K562 (cell line): ENCODE results near the gene TGFB2. TPM values are rescaled to one million over a fixed set of nuclear protein-coding genes. Genes with fewer than 3 reads are reported as not detected.

Experiments
- ATAC-seq: fragments of 200-7000 bp; cut with Tn5 transposase; 3 replicates; pipeline ENCODE4 v1.9.1; 2020; ENCODE audit warnings: moderate library complexity
- BruUV-seq: library from RNA; stranded (reverse); fragments of 400-500 nt; replicated peaks from 2 replicates; lab custom pipeline; 2021; lab: Mats Ljungman, UMichigan
- CTCF ChIA-PET: fragments of 300-600 bp; formaldehyde crosslinking; extraction: SDS; loops from one replicate; lab custom pipeline; 2021; ENCODE audit warnings: low intra/inter-chr PET ratio; lab: Yijun Ruan, JAX
- POLR2A ChIA-PET: fragments of 300-600, 350-650 bp; sonication (Branson Sonifier 250); formaldehyde crosslinking; extraction: SDS; loops from one replicate; lab custom pipeline; 2021; ENCODE audit warnings: antibody characterized with exemption, inconsistent platforms; lab: Yijun Ruan, JAX
- DNase-seq, 4 experiments: peaks; one replicate each; pipeline versions ENCODE4 v3.0.0 to v3.0.0-alpha.2; 2011 to 2018; ENCODE audit warnings: low spot score in 3 of 4, mixed read lengths in 3 of 4; ENCODE audit errors: extremely low read depth in 1 of 4
- FAIRE-seq: peaks from 2 replicates; lab custom pipeline; 2011; peaks lifted over from hg19 to GRCh38; lab: Jason Lieb, UNC
- H2AFZ ChIP-seq: 2 replicates; pipeline ENCODE4 v1.6.0; 2011; ENCODE audit warnings: low read depth, low read length, control low read depth, inconsistent platforms
- H3K27ac ChIP-seq: fragments of 200-600 bp; 3 replicates; pipeline ENCODE4 v1.8.0; 2011; ENCODE audit warnings: low read depth, mild to moderate bottlenecking, control low read depth, inconsistent platforms, low read length, moderate library complexity, mixed read lengths; ENCODE audit errors: extremely low read depth
- H3K27me3 ChIP-seq, 2 experiments: fragments of 300-600 bp in 1 of 2; 2 replicates in 1 of 2; 3 replicates in 1 of 2; pipeline versions ENCODE4 v1.6.0 to v1.8.0; 2011; ENCODE audit warnings: inconsistent platforms in 2 of 2, low read length in 2 of 2, mild to moderate bottlenecking in 1 of 2, mixed read lengths in 1 of 2, moderate library complexity in 1 of 2; ENCODE audit not compliant: control insufficient read depth in 2 of 2, insufficient read depth in 2 of 2
- H3K36me3 ChIP-seq: fragments of 300-600 bp; 3 replicates; pipeline ENCODE4 v1.8.0; 2011; ENCODE audit warnings: mild to moderate bottlenecking, low read length, inconsistent platforms; ENCODE audit not compliant: control insufficient read depth, insufficient read depth
- H3K4me1 ChIP-seq, 2 experiments: fragments of 200-600 bp in 1 of 2; replicated peaks in 1 of 2; 2 replicates in 1 of 2; 3 replicates in 1 of 2; pipeline versions ENCODE4 v1.5.1 to v1.8.0; 2011; ENCODE audit warnings: inconsistent platforms in 2 of 2, low read length in 2 of 2, mild to moderate bottlenecking in 1 of 2, mixed read lengths in 1 of 2, moderate library complexity in 1 of 2; ENCODE audit not compliant: control insufficient read depth in 2 of 2, insufficient read depth in 2 of 2
- H3K4me2 ChIP-seq: 2 replicates; pipeline ENCODE4 v1.6.1; 2011; ENCODE audit warnings: low read length, control low read depth, inconsistent platforms, mixed read lengths; ENCODE audit not compliant: insufficient read depth
- H3K4me3 ChIP-seq: fragments of 200-600 bp; sonication (generic), shearing (Covaris generic); 2 replicates; pipeline ENCODE4 v1.5.1; 2016; ENCODE audit warnings: control low read depth, inconsistent platforms
- H3K79me2 ChIP-seq: fragments of 200-600 bp; 3 replicates; pipeline ENCODE4 v1.8.0; 2011; ENCODE audit warnings: low read length, inconsistent platforms; ENCODE audit not compliant: control insufficient read depth, insufficient read depth
- H3K9ac ChIP-seq, 2 experiments: 2 replicates each; pipeline versions ENCODE4 v1.6.0 to v1.6.1; 2011; ENCODE audit warnings: low read depth in 2 of 2, low read length in 2 of 2, control low read depth in 1 of 2, inconsistent platforms in 1 of 2, mild to moderate bottlenecking in 1 of 2, mixed read lengths in 1 of 2; ENCODE audit not compliant: insufficient read depth in 1 of 2
- H3K9me1 ChIP-seq: one replicate; pipeline ENCODE4 v1.6.0; 2011; ENCODE audit warnings: inconsistent platforms, mild to moderate bottlenecking, low read length, moderate library complexity; ENCODE audit not compliant: control insufficient read depth, insufficient read depth
- H3K9me3 ChIP-seq: replicated peaks from 2 replicates; pipeline ENCODE4 v1.5.1; 2011; ENCODE audit warnings: low read depth, low read length, inconsistent platforms; ENCODE audit not compliant: control insufficient read depth, insufficient read depth
- H4K20me1 ChIP-seq: replicated peaks from 2 replicates; pipeline ENCODE4 v1.6.1; 2011; ENCODE audit warnings: low read length, inconsistent platforms, mixed read lengths; ENCODE audit not compliant: control insufficient read depth, insufficient read depth
- ADNP ChIP-seq: fragments of 200-800 bp; sonication (Bioruptor generic); IDR thresholded peaks from 2 replicates; pipeline ENCODE4 v1.6.1; 2016; ENCODE audit warnings: missing genetic modification characterization, missing compliant biosample characterization
- ARNT ChIP-seq, 2 experiments: fragments of 450-650 bp; IDR thresholded peaks; 2 replicates each; pipeline ENCODE4 v1.6.1; 2016; ENCODE audit warnings: mild to moderate bottlenecking in 1 of 2
- ATF7 ChIP-seq: fragments of 450-650 bp; IDR thresholded peaks from 2 replicates; pipeline ENCODE4 v1.7.1; 2014; ENCODE audit warnings: mild to moderate bottlenecking, moderate library complexity
- CHD4 ChIP-seq: fragments of 200-600 bp; sonication (generic); IDR thresholded peaks from 3 replicates; pipeline ENCODE4 v1.6.1; 2012; ENCODE audit warnings: low read depth, mild to moderate bottlenecking, mixed read lengths, low read length, inconsistent platforms; ENCODE audit not compliant: insufficient read depth, insufficient replicate concordance, poor library complexity, severe bottlenecking
- CSDE1 ChIP-seq, 2 experiments: fragments of 450-650 bp; IDR thresholded peaks; 2 replicates each; pipeline ENCODE4 v1.6.1; 2016; ENCODE audit warnings: mild to moderate bottlenecking in 1 of 2
- ESRRB ChIP-seq: fragments of 250-450 bp; sonication (Bioruptor Pico); IDR thresholded peaks from 2 replicates; pipeline ENCODE4 v1.5.0; 2020; ENCODE audit warnings: mild to moderate bottlenecking, moderate library complexity, borderline replicate concordance
- EWSR1 ChIP-seq: fragments of 450-650 bp; IDR thresholded peaks from 2 replicates; pipeline ENCODE4 v1.6.1; 2018; ENCODE audit warnings: borderline replicate concordance, mild to moderate bottlenecking, low read depth, moderate library complexity; ENCODE audit not compliant: partially characterized antibody
- RFX7 ChIP-seq: fragments of 250-450 bp; sonication (Bioruptor Pico); IDR thresholded peaks from 2 replicates; pipeline ENCODE4 v1.5.1; 2021; ENCODE audit warnings: mild to moderate bottlenecking
- SAP30 ChIP-seq: fragments of 200-600 bp; sonication (generic); IDR thresholded peaks from 2 replicates; pipeline ENCODE4 v1.6.1; 2012; ENCODE audit warnings: borderline replicate concordance, low read depth, mild to moderate bottlenecking, moderate library complexity, low read length, control low read depth, inconsistent platforms; ENCODE audit not compliant: insufficient read depth, poor library complexity, severe bottlenecking
- SIN3B ChIP-seq: fragments of 450-650 bp; IDR thresholded peaks from 2 replicates; pipeline ENCODE4 v1.6.1; 2017; ENCODE audit warnings: low read depth, mild to moderate bottlenecking, moderate library complexity
- STAT5B ChIP-seq: fragments of 250-450 bp; sonication (Bioruptor Pico); IDR thresholded peaks from 2 replicates; pipeline ENCODE4 v1.8.0; 2021; ENCODE audit warnings: mild to moderate bottlenecking, inconsistent platforms
- U2AF1 ChIP-seq: fragments of 200-400 bp; formaldehyde crosslinking; optimal IDR thresholded peaks from 2 replicates; pipeline ENCODE3; 2017; ENCODE audit warnings: mild to moderate bottlenecking, low read depth, low read length, moderate library complexity
- ZNF253 ChIP-seq: fragments of 250-450 bp; sonication (Bioruptor Pico); conservative IDR thresholded peaks from 2 replicates; pipeline ENCODE4 v1.6.1; 2021; ENCODE audit warnings: mild to moderate bottlenecking
- ZNF707 ChIP-seq: fragments of 250-450 bp; sonication (Bioruptor Pico); conservative IDR thresholded peaks from 2 replicates; pipeline ENCODE4 v1.8.0; 2022; ENCODE audit warnings: inconsistent platforms, mild to moderate bottlenecking, moderate library complexity
- WGBS: fragments of 100-300 bp; shearing (Covaris generic); methylation state at CpG from one replicate; pipeline ENCODE4 v1.1.6; 2016; ENCODE audit warnings: low coverage, mixed read lengths; ENCODE audit not compliant: insufficient coverage; ENCODE audit errors: missing lambda C conversion rate; 5-methylcytosine and 5-hydroxymethylcytosine counted together
- in situ Hi-C: fragments of 300-500 bp; cut with MboI; formaldehyde crosslinking; loops from 4 replicates; pipeline ENCODE4 v1.15.0; 2018; ENCODE audit warnings: inconsistent platforms, mixed read lengths
- intact Hi-C: fragments of 100-400 bp; cut with micrococcal nuclease; formaldehyde crosslinking; loops from 2 replicates; pipeline ENCODE4 v1.14.2; 2022
- polyA plus RNA-seq, 8 experiments: library from polyadenylated mRNA; depleted of rRNA in 4 of 8; stranded (reverse) in 5 of 8; unstranded in 3 of 8; fragments of >200 nt; fragmentation: Nextera tagmentation in 2 of 8; fragmentation: Illumina TruSeq in 1 of 8; extraction: Ambion mirVana in 2 of 8; extraction: Trizol in 1 of 8; gene quantifications; 2 replicates each; pipeline versions ENCODE4 v1.2.1 to v1.2.3, GENCODE V29; 2011 to 2014; ENCODE audit warnings: inconsistent platforms in 1 of 8, missing spikeins in 1 of 8
- total RNA-seq, 7 experiments: library from RNA; depleted of rRNA in 6 of 7; stranded (reverse); fragments of >200 nt in 6 of 7; fragmentation: Illumina TruSeq in 2 of 7; extraction: Trizol in 2 of 7; gene quantifications; 2 replicates each; pipeline versions ENCODE4 v1.2.1 to v1.2.3, GENCODE V29; 2011 to 2021; ENCODE audit warnings: low replicate concordance in 1 of 7
- TF ChIP-seq, protein P1 (sequence below): fragments of 250-450 bp; sonication (Bioruptor Pico); IDR thresholded peaks from 2 replicates; pipeline ENCODE4 v1.5.0; 2022; ENCODE audit warnings: mild to moderate bottlenecking
- TF ChIP-seq, protein P2 (sequence below): fragments of 250-450 bp; sonication (Bioruptor Pico); IDR thresholded peaks from 2 replicates; pipeline ENCODE4 v1.6.1; 2021; ENCODE audit warnings: mild to moderate bottlenecking
- TF ChIP-seq, protein P3 (sequence below): sonication (generic); formaldehyde crosslinking; IDR thresholded peaks from 2 replicates; pipeline ENCODE4 v1.8.0; 2023; ENCODE audit warnings: mild to moderate bottlenecking, missing genetic modification reagents

TGFB2 gene
- total and polyA plus RNA-seq, 9 of the 15 experiments (the other 6 are each of a cell fraction or from before 2014, with no cell fraction given), result 0.03 to 0.41 (median 0.11) TPM; not detected in 3

DNA sequence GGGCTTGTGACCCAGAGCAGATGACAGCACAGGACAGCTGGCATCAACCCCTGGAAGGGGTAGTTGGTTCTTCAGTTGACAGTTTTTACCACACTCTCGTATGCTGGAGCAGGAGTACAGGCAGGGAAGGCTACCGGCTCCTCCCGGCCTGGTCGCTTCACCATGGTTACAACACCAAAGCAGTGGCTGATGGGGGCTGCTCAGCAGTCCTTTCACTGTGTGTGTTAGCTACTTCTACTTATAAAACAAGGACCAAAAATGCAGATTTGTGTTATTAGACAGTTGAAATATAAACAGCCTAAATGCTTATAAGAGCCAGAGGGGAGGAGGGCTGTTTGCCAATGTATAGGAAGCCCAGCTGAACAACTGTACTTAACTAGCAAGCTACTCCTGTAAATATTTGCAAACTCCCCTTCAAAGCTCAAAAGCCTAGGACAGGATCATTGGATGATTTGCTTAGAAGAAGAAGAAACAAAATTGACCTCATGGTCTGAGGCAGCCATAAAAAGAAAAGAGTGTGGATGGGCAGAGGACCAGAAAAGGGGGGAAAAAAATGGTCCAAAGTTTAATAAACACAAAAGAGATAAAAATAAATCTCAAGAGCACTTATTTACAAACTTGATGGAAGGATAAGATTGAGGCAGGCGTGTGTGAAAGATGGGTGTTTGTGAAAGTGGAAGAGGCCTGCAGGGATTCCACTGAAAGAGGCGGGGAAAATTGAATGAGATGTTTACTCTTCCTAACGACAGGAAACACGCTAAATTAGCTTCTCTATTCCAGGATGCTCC lies 57.1 kb downstream of the TGFB2 start:
- no peaks in the 10 kb centered on the region for H3K36me3 ChIP-seq
- no peak overlapping the region for H3K4me3 ChIP-seq
- in situ Hi-C loops (no loop called here), intact Hi-C loops (no loop called here)
- no peak for FAIRE-seq
- ChIA-PET POLR2A (no interaction called here), CTCF (no interaction called here)
- 15% methylated on average over 8 of the region's 8 CpGs for WGBS
- no peak overlapping the region for H2AFZ ChIP-seq
- H3K79me2 ChIP-seq, result no peaks in the 10 kb centered on the region
- no peak; the same call in 2 of the 3 replicates for ATAC-seq
- no peaks in the 10 kb centered on the region for H3K9me1 ChIP-seq
- no peak overlapping the region for H3K27ac ChIP-seq
- BruUV-seq, result no TSS peak
- H4K20me1 ChIP-seq, result no peaks in the 10 kb centered on the region; the same call in 1 of the 2 replicates
- no peak overlapping the region for H3K4me2 ChIP-seq
- H3K9me3 ChIP-seq, result no peaks in the 10 kb centered on the region
- no peaks in the 10 kb centered on the region for H3K4me1 ChIP-seq
- no peak for DNase-seq
- no peak for TF ChIP-seq ATF7
- TF ChIP-seq CSDE1 (IDR thresholded peaks at IDR 0.05), result no peak
- no peak for TF ChIP-seq U2AF1
- TF ChIP-seq RFX7 (CRISPR knock-in tag), result no peak
- TF ChIP-seq SIN3B, result no peak
- no peak for TF ChIP-seq STAT5B (CRISPR knock-in tag)
- TF ChIP-seq ADNP, result no peak
- TF ChIP-seq, protein P1, sequence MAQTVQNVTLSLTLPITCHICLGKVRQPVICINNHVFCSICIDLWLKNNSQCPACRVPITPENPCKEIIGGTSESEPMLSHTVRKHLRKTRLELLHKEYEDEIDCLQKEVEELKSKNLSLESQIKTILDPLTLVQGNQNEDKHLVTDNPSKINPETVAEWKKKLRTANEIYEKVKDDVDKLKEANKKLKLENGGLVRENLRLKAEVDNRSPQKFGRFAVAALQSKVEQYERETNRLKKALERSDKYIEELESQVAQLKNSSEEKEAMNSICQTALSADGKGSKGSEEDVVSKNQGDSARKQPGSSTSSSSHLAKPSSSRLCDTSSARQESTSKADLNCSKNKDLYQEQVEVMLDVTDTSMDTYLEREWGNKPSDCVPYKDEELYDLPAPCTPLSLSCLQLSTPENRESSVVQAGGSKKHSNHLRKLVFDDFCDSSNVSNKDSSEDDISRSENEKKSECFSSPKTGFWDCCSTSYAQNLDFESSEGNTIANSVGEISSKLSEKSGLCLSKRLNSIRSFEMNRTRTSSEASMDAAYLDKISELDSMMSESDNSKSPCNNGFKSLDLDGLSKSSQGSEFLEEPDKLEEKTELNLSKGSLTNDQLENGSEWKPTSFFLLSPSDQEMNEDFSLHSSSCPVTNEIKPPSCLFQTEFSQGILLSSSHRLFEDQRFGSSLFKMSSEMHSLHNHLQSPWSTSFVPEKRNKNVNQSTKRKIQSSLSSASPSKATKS (CRISPR knock-in tag), result no peak
- no peak for TF ChIP-seq ESRRB (CRISPR knock-in tag)
- no peak for TF ChIP-seq EWSR1
- no peak for TF ChIP-seq SAP30
- no peak for TF ChIP-seq ARNT (IDR thresholded peaks at IDR 0.05)
- TF ChIP-seq CHD4, result no peak
- TF ChIP-seq ZNF253 (CRISPR knock-in tag), result no peak
- TF ChIP-seq ZNF707, result no peak
- TF ChIP-seq, protein P2, sequence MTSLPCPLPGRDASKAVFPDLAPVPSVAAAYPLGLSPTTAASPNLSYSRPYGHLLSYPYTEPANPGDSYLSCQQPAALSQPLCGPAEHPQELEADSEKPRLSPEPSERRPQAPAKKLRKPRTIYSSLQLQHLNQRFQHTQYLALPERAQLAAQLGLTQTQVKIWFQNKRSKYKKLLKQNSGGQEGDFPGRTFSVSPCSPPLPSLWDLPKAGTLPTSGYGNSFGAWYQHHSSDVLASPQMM (CRISPR knock-in tag), result no peak
- TF ChIP-seq, protein P3, sequence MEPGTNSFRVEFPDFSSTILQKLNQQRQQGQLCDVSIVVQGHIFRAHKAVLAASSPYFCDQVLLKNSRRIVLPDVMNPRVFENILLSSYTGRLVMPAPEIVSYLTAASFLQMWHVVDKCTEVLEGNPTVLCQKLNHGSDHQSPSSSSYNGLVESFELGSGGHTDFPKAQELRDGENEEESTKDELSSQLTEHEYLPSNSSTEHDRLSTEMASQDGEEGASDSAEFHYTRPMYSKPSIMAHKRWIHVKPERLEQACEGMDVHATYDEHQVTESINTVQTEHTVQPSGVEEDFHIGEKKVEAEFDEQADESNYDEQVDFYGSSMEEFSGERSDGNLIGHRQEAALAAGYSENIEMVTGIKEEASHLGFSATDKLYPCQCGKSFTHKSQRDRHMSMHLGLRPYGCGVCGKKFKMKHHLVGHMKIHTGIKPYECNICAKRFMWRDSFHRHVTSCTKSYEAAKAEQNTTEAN, result no peak
- no peak overlapping the region for H3K9ac ChIP-seq
- H3K27me3 ChIP-seq, result peaks cover 27 to 30% of the 10 kb centered on the region in 2 experiments; a peak in 4 of 5 replicates
